GM23338 (cell line): ENCODE results near the gene CCDC81. TPM values are rescaled to one million over a fixed set of nuclear protein-coding genes. Genes with fewer than 3 reads are reported as not detected.

Experiments used
- ATAC-seq: fragments of 200-7000 bp; cut with Tn5 transposase; 3 replicates; pipeline ENCODE4 v1.9.1; 2020
- DNase-seq: peaks from one replicate; pipeline ENCODE4 v3.0.0-alpha.2; 2015; ENCODE audit warnings: low spot score
- H2AFZ ChIP-seq: fragments of 200-600 bp; sonication (generic); 2 replicates; pipeline ENCODE4 v1.8.0; 2016; ENCODE audit warnings: antibody characterized with exemption, mild to moderate bottlenecking, moderate library complexity
- H3F3A ChIP-seq: fragments of 200-600 bp; sonication (generic); replicated peaks from 2 replicates; pipeline ENCODE4 v1.8.0; 2017; ENCODE audit warnings: antibody characterized with exemption, mixed run types, low read depth
- H3K27ac ChIP-seq: fragments of 200-600 bp; sonication (generic); 2 replicates; pipeline ENCODE4 v1.6.1; 2016; ENCODE audit warnings: low read depth
- H3K27me3 ChIP-seq: fragments of 200-600 bp; sonication (generic); 2 replicates; pipeline ENCODE4 v1.8.0; 2016; ENCODE audit warnings: mild to moderate bottlenecking, mixed run types, moderate library complexity; ENCODE audit not compliant: insufficient read depth
- H3K36me3 ChIP-seq: fragments of 200-600 bp; sonication (generic); 2 replicates; pipeline ENCODE4 v1.8.0; 2016; ENCODE audit warnings: mild to moderate bottlenecking; ENCODE audit not compliant: insufficient read depth
- H3K4me1 ChIP-seq: fragments of 200-600 bp; sonication (generic); 2 replicates; pipeline ENCODE4 v1.8.0; 2016; ENCODE audit warnings: mild to moderate bottlenecking, moderate library complexity; ENCODE audit not compliant: insufficient read depth
- H3K4me2 ChIP-seq: fragments of 200-600 bp; sonication (generic); 2 replicates; pipeline ENCODE4 v1.7.1; 2017; ENCODE audit warnings: mixed run types
- H3K4me3 ChIP-seq: fragments of 200-600 bp; sonication (generic); 2 replicates; pipeline ENCODE4 v1.6.1; 2016; ENCODE audit warnings: mixed run types
- H3K79me2 ChIP-seq: fragments of 200-600 bp; sonication (generic); replicated peaks from 2 replicates; pipeline ENCODE4 v1.8.0; 2017; ENCODE audit warnings: mild to moderate bottlenecking; ENCODE audit not compliant: insufficient read depth
- H3K9me2 ChIP-seq: fragments of 200-600 bp; sonication (generic); 2 replicates; pipeline ENCODE4 v1.8.0; 2017; ENCODE audit not compliant: insufficient read depth
- H4K20me1 ChIP-seq: fragments of 200-600 bp; sonication (generic); replicated peaks from 2 replicates; pipeline ENCODE4 v1.8.0; 2017; ENCODE audit warnings: mild to moderate bottlenecking; ENCODE audit not compliant: insufficient read depth
- H3K27ac Mint-ChIP-seq: 2 replicates; pipeline ENCODE4 v1.8.0; 2020; ENCODE audit warnings: inconsistent platforms, mild to moderate bottlenecking, moderate library complexity, mixed read lengths
- H3K27me3 Mint-ChIP-seq: 3 replicates; pipeline ENCODE4 v1.8.0; 2022; ENCODE audit warnings: low read depth, mild to moderate bottlenecking, moderate library complexity, mixed read lengths, inconsistent platforms; ENCODE audit not compliant: insufficient read depth, poor library complexity
- H3K36me3 Mint-ChIP-seq: 3 replicates; pipeline ENCODE4 v1.8.0; 2021; ENCODE audit warnings: low read depth, mild to moderate bottlenecking, inconsistent platforms, moderate library complexity, mixed read lengths
- H3K4me1 Mint-ChIP-seq: 3 replicates; pipeline ENCODE4 v1.8.0; 2020; ENCODE audit warnings: mild to moderate bottlenecking, inconsistent platforms, mixed read lengths
- H3K4me3 Mint-ChIP-seq: 3 replicates; pipeline ENCODE4 v1.8.0; 2021; ENCODE audit warnings: moderate library complexity, mild to moderate bottlenecking, inconsistent platforms, mixed read lengths
- H3K9me3 Mint-ChIP-seq: 3 replicates; pipeline ENCODE4 v1.8.0; 2020; ENCODE audit warnings: moderate library complexity, mild to moderate bottlenecking, inconsistent platforms, mixed read lengths
- CREB1 ChIP-seq: fragments of 250-450 bp; sonication (Bioruptor Pico); IDR thresholded peaks from 2 replicates; pipeline ENCODE4 v1.5.0; 2020; ENCODE audit warnings: low read depth, mild to moderate bottlenecking, moderate library complexity
- ETS1 ChIP-seq: IDR thresholded peaks from 2 replicates; pipeline ENCODE4 v1.6.1; 2016; ENCODE audit warnings: antibody characterized with exemption
- EZH2 ChIP-seq: fragments of 200-600 bp; sonication (generic); IDR thresholded peaks from one replicate; pipeline ENCODE4 v1.8.0; 2017; ENCODE audit warnings: antibody characterized with exemption, mild to moderate bottlenecking, low read depth; ENCODE audit not compliant: unreplicated experiment
- EZH2phosphoT487 ChIP-seq: fragments of 200-600 bp; sonication (generic); IDR thresholded peaks from one replicate; pipeline ENCODE4 v1.8.1; 2018; ENCODE audit warnings: antibody characterized with exemption; ENCODE audit not compliant: unreplicated experiment
- JUNB ChIP-seq: IDR thresholded peaks from one replicate; pipeline ENCODE4 v1.6.1; 2016; ENCODE audit warnings: antibody characterized with exemption; ENCODE audit not compliant: unreplicated experiment
- NANOG ChIP-seq: IDR thresholded peaks from 2 replicates; pipeline ENCODE4 v1.6.1; 2016; ENCODE audit warnings: antibody characterized with exemption, borderline replicate concordance
- POLR2AphosphoS5 ChIP-seq: IDR thresholded peaks from 2 replicates; pipeline ENCODE4 v1.6.1; 2016; ENCODE audit warnings: antibody characterized with exemption, low read depth
- REST ChIP-seq: IDR thresholded peaks from one replicate; pipeline ENCODE4 v1.6.1; 2018; ENCODE audit warnings: antibody characterized with exemption; ENCODE audit not compliant: unreplicated experiment
- STAT1 ChIP-seq: IDR thresholded peaks from one replicate; pipeline ENCODE4 v1.6.1; 2016; ENCODE audit warnings: antibody characterized with exemption; ENCODE audit not compliant: unreplicated experiment
- ZNF114 ChIP-seq: fragments of 250-450 bp; sonication (Bioruptor Pico); IDR thresholded peaks from 2 replicates; pipeline ENCODE4 v1.5.0; 2020; ENCODE audit warnings: mild to moderate bottlenecking, moderate library complexity
- ZNF331 ChIP-seq: fragments of 250-450 bp; sonication (Bioruptor Pico); IDR thresholded peaks from 2 replicates; pipeline ENCODE4 v1.5.0; 2020; ENCODE audit warnings: low read depth, mild to moderate bottlenecking, moderate library complexity
- ZNF462 ChIP-seq: fragments of 250-450 bp; sonication (Bioruptor Pico); IDR thresholded peaks from 2 replicates; pipeline ENCODE4 v1.5.0; 2020; ENCODE audit warnings: mild to moderate bottlenecking, moderate library complexity
- polyA plus RNA-seq: library from polyadenylated mRNA; unstranded; fragments of >200 nt; fragmentation: Nextera tagmentation; extraction: Ambion mirVana; gene quantifications from 2 replicates; pipeline ENCODE4 v1.2.1, GENCODE V29; 2016
- total RNA-seq: library from RNA; depleted of rRNA; stranded (reverse); fragments of >200 nt; shearing (Covaris generic); gene quantifications from 2 replicates; pipeline ENCODE4 v1.2.3, GENCODE V29; 2014

CCDC81 gene
- total and polyA plus RNA-seq, 2 experiments from 2014 or later = 0.37 to 4.3 TPM

- no peaks in the 10 kb centered on the region for H3K36me3 ChIP-seq
- no peaks in the 10 kb centered on the region for H4K20me1 ChIP-seq
- TF ChIP-seq NANOG = no peak
- TF ChIP-seq CREB1 = no peak
- no peak for TF ChIP-seq EZH2
- no peak for TF ChIP-seq EZH2phosphoT487
- TF ChIP-seq ETS1 = no peak
- no peak for TF ChIP-seq ZNF331 (CRISPR knock-in tag)
- no peak for TF ChIP-seq REST
- TF ChIP-seq ZNF114 (CRISPR knock-in tag) = no peak
- no peak for TF ChIP-seq JUNB
- no peak for TF ChIP-seq STAT1
- TF ChIP-seq POLR2AphosphoS5 = no peak
- no peak for TF ChIP-seq ZNF462 (CRISPR knock-in tag)
- no peak overlapping the region for H3K27ac ChIP-seq
- H3K27me3 ChIP-seq = no peaks in the 10 kb centered on the region
- H3K27me3 Mint-ChIP-seq = peaks cover 1% of the 10 kb centered on the region
- no peak for ATAC-seq
- H3K4me1 Mint-ChIP-seq = peaks cover 8% of the 10 kb centered on the region; the same call in 1 of the 3 replicates
- no peak overlapping the region for H3K4me2 ChIP-seq
- no peaks in the 10 kb centered on the region for H3K9me3 Mint-ChIP-seq
- no peak overlapping the region for H3K4me3 ChIP-seq
- no peaks in the 10 kb centered on the region for H3F3A ChIP-seq
- H3K4me1 ChIP-seq = no peaks in the 10 kb centered on the region
- H3K4me3 Mint-ChIP-seq = no peak overlapping the region
- no peak overlapping the region for H3K27ac Mint-ChIP-seq
- H3K9me2 ChIP-seq = no peaks in the 10 kb centered on the region
- no peak overlapping the region for H2AFZ ChIP-seq
- H3K79me2 ChIP-seq = no peaks in the 10 kb centered on the region
- H3K36me3 Mint-ChIP-seq = no peaks in the 10 kb centered on the region
- no peak for DNase-seq
Observed at GRCh38 chr11:86418513-86418912, 43.8 kb downstream of the CCDC81 start.
